Liver (tissue), 3 donors: ENCODE data around the gene PRKACG.

ENCODE experiments used
- CTCF ChIP-seq: fragments of 150-350 bp; IDR thresholded peaks from 2 replicates; pipeline ENCODE4 v1.5.1; 2017; ENCODE audit warnings: improper control_type of control experiment, low read depth, low read length; ENCODE audit not compliant: missing input control
- EGR1 ChIP-seq, 2 donors: IDR thresholded peaks; 2 replicates each; pipeline ENCODE4 v1.6.1; 2016 to 2018; ENCODE audit warnings: antibody characterized with exemption in 2 of 2, low read depth in 2 of 2
- GABPA ChIP-seq, 2 donors: IDR thresholded peaks in 1 of 2; conservative IDR thresholded peaks in 1 of 2; 2 replicates each; pipeline ENCODE4 v1.6.1; 2016; ENCODE audit warnings: antibody characterized with exemption in 2 of 2, mild to moderate bottlenecking in 1 of 2, moderate library complexity in 1 of 2
- HNF4A ChIP-seq, 2 donors: conservative IDR thresholded peaks; 2 replicates each; pipeline ENCODE4 v1.6.1; 2016; ENCODE audit warnings: antibody characterized with exemption in 2 of 2, mild to moderate bottlenecking in 2 of 2
- MAX ChIP-seq: IDR thresholded peaks from 2 replicates; pipeline ENCODE4 v1.6.1; 2016; ENCODE audit warnings: antibody characterized with exemption
- RAD21 ChIP-seq, 2 donors: IDR thresholded peaks; 2 replicates each; pipeline ENCODE4 v1.6.1; 2016; ENCODE audit warnings: antibody characterized with exemption in 2 of 2, mild to moderate bottlenecking in 2 of 2
- TAF1 ChIP-seq: conservative IDR thresholded peaks from 2 replicates; pipeline ENCODE4 v1.6.1; 2016; ENCODE audit warnings: antibody characterized with exemption, mild to moderate bottlenecking
- TF ChIP-seq, protein P1 (sequence below): IDR thresholded peaks from 2 replicates; pipeline ENCODE4 v1.6.1; 2016; ENCODE audit warnings: antibody characterized with exemption
- TF ChIP-seq, protein P2 (sequence below): IDR thresholded peaks from 2 replicates; pipeline ENCODE4 v1.6.1; 2016; ENCODE audit warnings: antibody characterized with exemption
- TF ChIP-seq, protein P3 (sequence below): IDR thresholded peaks from 2 replicates; pipeline ENCODE4 v1.6.1; 2016; ENCODE audit warnings: antibody characterized with exemption, mild to moderate bottlenecking
- donor health status: healthy.
- donor health status: healthy.

GRCh38 chr9:69045821-69046220, 31.9 kb upstream of the PRKACG start:
- TF ChIP-seq CTCF (no peak), MAX (no peak), RAD21 (IDR thresholded peaks at IDR 0.05) (no peak), GABPA (IDR thresholded peaks at IDR 0.05 in 1 of 2, conservative IDR thresholded peaks at IDR 0.05 in 1 of 2) (no peak), HNF4A (conservative IDR thresholded peaks at IDR 0.05) (no peak), EGR1 (IDR thresholded peaks at IDR 0.05; ENCODE audit: low read depth in 2 of 2) (no peak), TAF1 (no peak)
- TF ChIP-seq, protein P1, sequence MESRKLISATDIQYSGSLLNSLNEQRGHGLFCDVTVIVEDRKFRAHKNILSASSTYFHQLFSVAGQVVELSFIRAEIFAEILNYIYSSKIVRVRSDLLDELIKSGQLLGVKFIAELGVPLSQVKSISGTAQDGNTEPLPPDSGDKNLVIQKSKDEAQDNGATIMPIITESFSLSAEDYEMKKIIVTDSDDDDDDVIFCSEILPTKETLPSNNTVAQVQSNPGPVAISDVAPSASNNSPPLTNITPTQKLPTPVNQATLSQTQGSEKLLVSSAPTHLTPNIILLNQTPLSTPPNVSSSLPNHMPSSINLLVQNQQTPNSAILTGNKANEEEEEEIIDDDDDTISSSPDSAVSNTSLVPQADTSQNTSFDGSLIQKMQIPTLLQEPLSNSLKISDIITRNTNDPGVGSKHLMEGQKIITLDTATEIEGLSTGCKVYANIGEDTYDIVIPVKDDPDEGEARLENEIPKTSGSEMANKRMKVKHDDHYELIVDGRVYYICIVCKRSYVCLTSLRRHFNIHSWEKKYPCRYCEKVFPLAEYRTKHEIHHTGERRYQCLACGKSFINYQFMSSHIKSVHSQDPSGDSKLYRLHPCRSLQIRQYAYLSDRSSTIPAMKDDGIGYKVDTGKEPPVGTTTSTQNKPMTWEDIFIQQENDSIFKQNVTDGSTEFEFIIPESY, result no peak
- TF ChIP-seq, protein P2, sequence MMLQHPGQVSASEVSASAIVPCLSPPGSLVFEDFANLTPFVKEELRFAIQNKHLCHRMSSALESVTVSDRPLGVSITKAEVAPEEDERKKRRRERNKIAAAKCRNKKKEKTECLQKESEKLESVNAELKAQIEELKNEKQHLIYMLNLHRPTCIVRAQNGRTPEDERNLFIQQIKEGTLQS, result no peak
- TF ChIP-seq, protein P3, sequence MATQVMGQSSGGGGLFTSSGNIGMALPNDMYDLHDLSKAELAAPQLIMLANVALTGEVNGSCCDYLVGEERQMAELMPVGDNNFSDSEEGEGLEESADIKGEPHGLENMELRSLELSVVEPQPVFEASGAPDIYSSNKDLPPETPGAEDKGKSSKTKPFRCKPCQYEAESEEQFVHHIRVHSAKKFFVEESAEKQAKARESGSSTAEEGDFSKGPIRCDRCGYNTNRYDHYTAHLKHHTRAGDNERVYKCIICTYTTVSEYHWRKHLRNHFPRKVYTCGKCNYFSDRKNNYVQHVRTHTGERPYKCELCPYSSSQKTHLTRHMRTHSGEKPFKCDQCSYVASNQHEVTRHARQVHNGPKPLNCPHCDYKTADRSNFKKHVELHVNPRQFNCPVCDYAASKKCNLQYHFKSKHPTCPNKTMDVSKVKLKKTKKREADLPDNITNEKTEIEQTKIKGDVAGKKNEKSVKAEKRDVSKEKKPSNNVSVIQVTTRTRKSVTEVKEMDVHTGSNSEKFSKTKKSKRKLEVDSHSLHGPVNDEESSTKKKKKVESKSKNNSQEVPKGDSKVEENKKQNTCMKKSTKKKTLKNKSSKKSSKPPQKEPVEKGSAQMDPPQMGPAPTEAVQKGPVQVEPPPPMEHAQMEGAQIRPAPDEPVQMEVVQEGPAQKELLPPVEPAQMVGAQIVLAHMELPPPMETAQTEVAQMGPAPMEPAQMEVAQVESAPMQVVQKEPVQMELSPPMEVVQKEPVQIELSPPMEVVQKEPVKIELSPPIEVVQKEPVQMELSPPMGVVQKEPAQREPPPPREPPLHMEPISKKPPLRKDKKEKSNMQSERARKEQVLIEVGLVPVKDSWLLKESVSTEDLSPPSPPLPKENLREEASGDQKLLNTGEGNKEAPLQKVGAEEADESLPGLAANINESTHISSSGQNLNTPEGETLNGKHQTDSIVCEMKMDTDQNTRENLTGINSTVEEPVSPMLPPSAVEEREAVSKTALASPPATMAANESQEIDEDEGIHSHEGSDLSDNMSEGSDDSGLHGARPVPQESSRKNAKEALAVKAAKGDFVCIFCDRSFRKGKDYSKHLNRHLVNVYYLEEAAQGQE, result no peak
